Activated T-cell treated with anti-CD3 and anti-CD28 coated beads, Interleukin-2, amount 50 U/mL, for 72 hours (primary cell): Measurements from ENCODE around the gene GRAMD2A. TPM values are rescaled to one million over a fixed set of nuclear protein-coding genes. Genes with fewer than 3 reads are reported as not detected.

Source experiments
- ATAC-seq, 2 donors: fragments of 150-1000 bp; cut with Tn5 transposase; replicated peaks in 1 of 2; 2 replicates each; pipeline ENCODE4 v1.10.0; 2021; ENCODE audit warnings: moderate library complexity in 2 of 2, mild to moderate bottlenecking in 1 of 2
- DNase-seq, 2 donors: peaks; one replicate each; pipeline ENCODE4 v3.0.0; 2021 to 2022; ENCODE audit warnings: mixed read lengths in 1 of 2
- H3K27ac Mint-ChIP-seq: one replicate; pipeline ENCODE4 v1.8.0; 2022; ENCODE audit warnings: mild to moderate bottlenecking, moderate library complexity, mixed read lengths
- H3K27me3 Mint-ChIP-seq: one replicate; pipeline ENCODE4 v1.8.0; 2022; ENCODE audit warnings: low read depth, mixed read lengths
- H3K36me3 Mint-ChIP-seq, 2 donors: one replicate each; pipeline ENCODE4 v1.8.0; 2022; ENCODE audit warnings: mixed read lengths in 2 of 2, mild to moderate bottlenecking in 1 of 2; ENCODE audit not compliant: insufficient read depth in 2 of 2
- H3K4me1 Mint-ChIP-seq: one replicate; pipeline ENCODE4 v1.8.0; 2022; ENCODE audit warnings: low read depth, mixed read lengths
- H3K4me3 Mint-ChIP-seq, 2 donors: one replicate each; pipeline ENCODE4 v1.8.0; 2022; ENCODE audit warnings: mild to moderate bottlenecking in 2 of 2, mixed read lengths in 2 of 2, moderate library complexity in 2 of 2
- H3K9me3 Mint-ChIP-seq, 2 donors: one replicate each; pipeline ENCODE4 v1.8.0; 2022; ENCODE audit warnings: mixed read lengths in 2 of 2
- total RNA-seq, 2 donors: library from RNA; stranded (reverse); gene quantifications; one replicate each; pipeline ENCODE4 v1.2.3, GENCODE V29; 2022

The GRAMD2A gene
- total RNA-seq, 2 donors from 2014 or later = 0.07 TPM; not detected in 1

- H3K27me3 Mint-ChIP-seq = no peaks in the 10 kb centered on the region
- H3K9me3 Mint-ChIP-seq = no peaks in the 10 kb centered on the region
- peak overlapping the region; percentile 97 to 99 for H3K4me3 Mint-ChIP-seq
- peak; percentile 0 to 8 for ATAC-seq
- peak overlapping the region; percentile 95 for H3K27ac Mint-ChIP-seq
- peaks cover 58% of the 10 kb centered on the region for H3K4me1 Mint-ChIP-seq
- DNase-seq = peak; percentile 83 to 85
- peaks cover 17 to 34% of the 10 kb centered on the region in 2 donors for H3K36me3 Mint-ChIP-seq
Measured at GRCh38 chr15:72230197-72231065, 32.8 kb upstream of the GRAMD2A start.

- DNase-seq = no peak
- Mint-ChIP-seq H3K4me3 (peak overlapping the region; percentile 97 to 99), H3K27ac (peak overlapping the region; percentile 98), H3K9me3 (no peaks in the 10 kb centered on the region), H3K27me3 (no peaks in the 10 kb centered on the region), H3K36me3 (peaks cover 19 to 36% of the 10 kb centered on the region in 2 donors), H3K4me1 (peaks cover 62% of the 10 kb centered on the region)
- no peak for ATAC-seq
Measured at GRCh38 chr15:72229947-72230196, 32.3 kb upstream of the GRAMD2A start.

GRCh38 chr15:72229076-72229946, 31.7 kb upstream of the GRAMD2A start:
- Mint-ChIP-seq H3K9me3 (no peaks in the 10 kb centered on the region), H3K27ac (peak overlapping the region; percentile 98), H3K4me3 (peak overlapping the region; percentile 97 to 99), H3K36me3 (peaks cover 19 to 37% of the 10 kb centered on the region in 2 donors), H3K4me1 (peaks cover 60% of the 10 kb centered on the region), H3K27me3 (no peaks in the 10 kb centered on the region)
- DNase-seq (peak; percentile 41 to 49), ATAC-seq (no peak)

GRCh38 chr15:72227720-72228119, 30.1 kb upstream of the GRAMD2A start:
- peak overlapping the region; percentile 98 for H3K27ac Mint-ChIP-seq
- H3K36me3 Mint-ChIP-seq = peaks cover 26 to 49% of the 10 kb centered on the region in 2 donors
- DNase-seq (peak; percentile 13 to 18), ATAC-seq (no peak)
- no peaks in the 10 kb centered on the region for H3K9me3 Mint-ChIP-seq
- H3K27me3 Mint-ChIP-seq = no peaks in the 10 kb centered on the region
- H3K4me1 Mint-ChIP-seq = peaks cover 67% of the 10 kb centered on the region
- H3K4me3 Mint-ChIP-seq = peak overlapping the region; percentile 97 to 99

- Mint-ChIP-seq H3K36me3 (peaks cover 26 to 55% of the 10 kb centered on the region in 2 donors), H3K4me1 (peaks cover 67% of the 10 kb centered on the region), H3K4me3 (peak overlapping the region; percentile 97 to 99), H3K9me3 (no peaks in the 10 kb centered on the region), H3K27ac (peak overlapping the region; percentile 98), H3K27me3 (no peaks in the 10 kb centered on the region)
- DNase-seq (peak; percentile 57 to 67), ATAC-seq (peak; percentile 39 to 40)
Measured at GRCh38 chr15:72227192-72227586, 29.6 kb upstream of the GRAMD2A start.

- peak overlapping the region; percentile 94 for H3K27ac Mint-ChIP-seq
- DNase-seq (no peak), ATAC-seq (no peak)
- no peaks in the 10 kb centered on the region for H3K27me3 Mint-ChIP-seq
- no peaks in the 10 kb centered on the region for H3K9me3 Mint-ChIP-seq
- peaks cover 82% of the 10 kb centered on the region for H3K4me1 Mint-ChIP-seq
- H3K4me3 Mint-ChIP-seq = peak overlapping the region; percentile 32 to 56
- H3K36me3 Mint-ChIP-seq = peaks cover 20 to 61% of the 10 kb centered on the region in 2 donors
Measured at GRCh38 chr15:72223278-72223677, 25.7 kb upstream of the GRAMD2A start.

- DNase-seq = no peak
- no peaks in the 10 kb centered on the region for H3K27me3 Mint-ChIP-seq
- peak overlapping the region; percentile 33 to 65 for H3K4me3 Mint-ChIP-seq
- peaks cover 22 to 58% of the 10 kb centered on the region in 2 donors for H3K36me3 Mint-ChIP-seq
- no peaks in the 10 kb centered on the region for H3K9me3 Mint-ChIP-seq
- no peak for ATAC-seq
- peaks cover 74% of the 10 kb centered on the region for H3K4me1 Mint-ChIP-seq
- H3K27ac Mint-ChIP-seq = peak overlapping the region; percentile 94
Measured at GRCh38 chr15:72222393-72222792, 24.8 kb upstream of the GRAMD2A start.

GRCh38 chr15:72220687-72221086, 23.1 kb upstream of the GRAMD2A start:
- DNase-seq (no peak), ATAC-seq (no peak)
- peak overlapping the region; percentile 76 for H3K27ac Mint-ChIP-seq
- H3K27me3 Mint-ChIP-seq = no peaks in the 10 kb centered on the region
- H3K9me3 Mint-ChIP-seq = no peaks in the 10 kb centered on the region
- H3K4me1 Mint-ChIP-seq = peaks cover 57% of the 10 kb centered on the region
- H3K36me3 Mint-ChIP-seq = peaks cover 20 to 57% of the 10 kb centered on the region in 2 donors
- H3K4me3 Mint-ChIP-seq = no peak overlapping the region

- ATAC-seq (no peak), DNase-seq (no peak)
- H3K36me3 Mint-ChIP-seq = peaks cover 12 to 51% of the 10 kb centered on the region in 2 donors
- no peak overlapping the region for H3K4me3 Mint-ChIP-seq
- H3K27me3 Mint-ChIP-seq = no peaks in the 10 kb centered on the region
- peaks cover 25% of the 10 kb centered on the region for H3K4me1 Mint-ChIP-seq
- H3K9me3 Mint-ChIP-seq = no peaks in the 10 kb centered on the region
- H3K27ac Mint-ChIP-seq = peak overlapping the region; percentile 3
Measured at GRCh38 chr15:72217216-72217615, 19.6 kb upstream of the GRAMD2A start.

- DNase-seq (no peak), ATAC-seq (no peak)
- Mint-ChIP-seq H3K27ac (peak overlapping the region; percentile 9), H3K4me1 (peaks cover 16% of the 10 kb centered on the region), H3K27me3 (no peaks in the 10 kb centered on the region), H3K9me3 (no peaks in the 10 kb centered on the region), H3K36me3 (peaks cover 15 to 56% of the 10 kb centered on the region in 2 donors), H3K4me3 (no peak overlapping the region)
Measured at GRCh38 chr15:72216079-72216478, 18.5 kb upstream of the GRAMD2A start.

GRCh38 chr15:72207558-72208085, 10.0 kb upstream of the GRAMD2A start:
- Mint-ChIP-seq H3K27me3 (no peaks in the 10 kb centered on the region), H3K9me3 (no peaks in the 10 kb centered on the region), H3K4me1 (peaks cover 26% of the 10 kb centered on the region), H3K36me3 (peaks cover 28 to 65% of the 10 kb centered on the region in 2 donors), H3K27ac (no peak overlapping the region), H3K4me3 (no peak overlapping the region)
- DNase-seq (no peak), ATAC-seq (no peak)

- DNase-seq (no peak), ATAC-seq (no peak)
- peaks cover 26% of the 10 kb centered on the region for H3K4me1 Mint-ChIP-seq
- H3K9me3 Mint-ChIP-seq = no peaks in the 10 kb centered on the region
- H3K4me3 Mint-ChIP-seq = no peak overlapping the region
- H3K27ac Mint-ChIP-seq = peak overlapping the region; percentile 78
- no peaks in the 10 kb centered on the region for H3K27me3 Mint-ChIP-seq
- H3K36me3 Mint-ChIP-seq = peaks cover 30 to 64% of the 10 kb centered on the region in 2 donors
Measured at GRCh38 chr15:72206677-72207000, 9.1 kb upstream of the GRAMD2A start.
